ENCODE data around the gene CD300LF. TPM values are rescaled to one million over a fixed set of nuclear protein-coding genes. Genes with fewer than 3 reads are reported as not detected.

The CD300LF gene
- total RNA-seq, 1 experiment from 2014 or later, result 2.4 TPM

DNA sequence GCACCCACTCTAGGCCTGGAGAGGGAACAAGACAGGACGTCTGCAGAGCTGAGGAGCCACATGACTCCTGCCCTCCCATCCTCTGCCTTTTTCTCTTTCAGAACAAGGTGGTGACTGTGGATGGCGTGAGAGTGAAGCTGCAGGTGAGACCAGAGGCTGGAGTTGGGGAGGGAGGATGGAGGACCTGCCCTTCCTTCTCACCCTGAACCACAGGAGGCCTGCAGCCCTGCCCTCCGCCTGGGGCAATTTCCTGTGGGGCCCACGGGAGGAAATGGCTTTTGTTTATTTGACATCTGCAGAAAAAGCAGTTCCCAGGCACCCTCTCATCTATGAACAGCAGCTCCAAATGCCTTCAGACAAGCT lies 29.4 kb upstream of the CD300LF start:
- intact Hi-C loops (cut with micrococcal nuclease; ENCODE audit: unreplicated experiment), result no loop called here

DNA sequence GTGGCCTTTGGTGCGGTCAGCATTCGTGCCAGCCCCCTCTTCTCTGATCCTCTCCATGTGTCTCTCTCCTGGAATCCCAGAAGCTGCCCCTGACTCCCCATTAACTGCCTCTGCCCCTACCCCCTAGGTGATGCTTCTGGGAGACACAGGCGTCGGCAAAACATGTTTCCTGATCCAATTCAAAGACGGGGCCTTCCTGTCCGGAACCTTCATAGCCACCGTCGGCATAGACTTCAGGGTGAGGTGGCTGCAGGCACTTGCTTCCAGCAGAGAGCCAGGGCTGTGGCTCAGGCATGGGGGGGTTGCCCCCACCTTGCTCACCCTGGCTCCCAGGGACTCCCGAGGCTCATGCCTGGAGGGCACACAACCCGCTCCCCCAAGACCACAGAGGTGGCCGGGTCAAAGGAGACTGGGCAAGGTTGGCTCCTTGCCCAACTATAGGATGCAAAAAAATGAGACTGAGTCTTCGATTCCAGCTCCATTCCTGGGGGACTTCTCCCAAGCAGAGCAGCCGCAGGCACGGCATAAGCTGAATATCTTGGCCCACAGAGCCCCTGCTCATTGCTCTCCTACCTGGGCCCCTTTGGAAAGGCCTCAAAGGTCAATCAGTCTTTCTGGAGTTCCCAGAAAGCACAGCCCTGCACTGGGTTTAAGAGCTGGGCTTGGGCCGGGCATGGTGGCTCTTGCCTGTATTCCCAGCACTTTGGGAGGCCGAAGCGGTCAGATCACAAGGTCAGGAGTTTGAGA lies 28.1 kb upstream of the CD300LF start:
- no peak overlapping the region for H3K4me3 ChIP-seq (ENCODE audit: low read depth, low read length)
- Mint-ChIP-seq H3K9me3 (ENCODE audit: unreplicated experiment) (no peaks in the 10 kb centered on the region), H3K27me3 (ENCODE audit: insufficient read depth, unreplicated experiment) (no peaks in the 10 kb centered on the region), H3K4me3 (ENCODE audit: unreplicated experiment) (no peak overlapping the region), H3K27ac (ENCODE audit: unreplicated experiment) (no peak overlapping the region), H3K36me3 (ENCODE audit: insufficient read depth, unreplicated experiment) (peaks cover 11% of the 10 kb centered on the region), H3K4me1 (ENCODE audit: low read depth, unreplicated experiment) (peaks cover 13% of the 10 kb centered on the region)
- CTCF ChIA-PET, result interaction anchor here (1.1 to 1.5 kb wide), 4 partner anchors 19 to 83 kb away, joined by 5 to 7 read pairs (median 6); no protein-coding TSS in a partner anchor
- BruUV-seq (replicated peaks), result no TSS peak
- no peak for TF ChIP-seq CTCF (IDR thresholded peaks at IDR 0.05; ENCODE audit: insufficient read depth in 1 of 2, low read depth in 1 of 2, low read length in 1 of 2, severe bottlenecking in 1 of 2, unreplicated experiment in 1 of 2)
- peaks cover 31% of the 10 kb centered on the region for H3K4me1 ChIP-seq
- DNase-seq, result no peak
- H3K27me3 ChIP-seq (replicated peaks; ENCODE audit: control insufficient read depth, insufficient read depth, low read length), result no peaks in the 10 kb centered on the region
- H3K36me3 ChIP-seq (ENCODE audit: control insufficient read depth, insufficient read depth, low read length), result no peaks in the 10 kb centered on the region
- no peaks in the 10 kb centered on the region for H3K9me3 ChIP-seq
- intact Hi-C loops (cut with micrococcal nuclease; ENCODE audit: unreplicated experiment), result no loop called here
- POLR2A ChIA-PET, result interaction anchor here (0.6 kb wide), 2 partner anchors 30 to 45 kb away, joined by 4 to 6 read pairs; no protein-coding TSS in a partner anchor

More for the DNA sequence above, 29.4 kb upstream of the CD300LF start:
- peaks cover 22% of the 10 kb centered on the region for H3K4me1 Mint-ChIP-seq (ENCODE audit: low read depth, unreplicated experiment)
- no peaks in the 10 kb centered on the region for H3K9me3 Mint-ChIP-seq (ENCODE audit: unreplicated experiment)
- CTCF ChIA-PET, result interaction anchor here (0.9 to 1.5 kb wide), 4 partner anchors 18 to 110 kb away, joined by 3 to 5 read pairs (median 4); partner anchors contain the start of gene NAT9
- POLR2A ChIA-PET, result no interaction called here
- no TSS peak for BruUV-seq (replicated peaks)
- Histone ChIP-seq H3K9me3 (no peaks in the 10 kb centered on the region), H3K36me3 (ENCODE audit: control insufficient read depth, insufficient read depth, low read length) (no peaks in the 10 kb centered on the region), H3K4me3 (ENCODE audit: low read depth, low read length) (no peak overlapping the region), H3K4me1 (peaks cover 39% of the 10 kb centered on the region), H3K27me3 (replicated peaks; ENCODE audit: control insufficient read depth, insufficient read depth, low read length) (no peaks in the 10 kb centered on the region)
- no peaks in the 10 kb centered on the region for H3K27me3 Mint-ChIP-seq (ENCODE audit: insufficient read depth, unreplicated experiment)
- no peak overlapping the region for H3K27ac Mint-ChIP-seq (ENCODE audit: unreplicated experiment)
- DNase-seq, result no peak
- H3K36me3 Mint-ChIP-seq (ENCODE audit: insufficient read depth, unreplicated experiment), result peaks cover 5% of the 10 kb centered on the region
- no peak for TF ChIP-seq CTCF (IDR thresholded peaks at IDR 0.05; ENCODE audit: insufficient read depth in 1 of 2, low read depth in 1 of 2, low read length in 1 of 2, severe bottlenecking in 1 of 2, unreplicated experiment in 1 of 2)
- H3K4me3 Mint-ChIP-seq (ENCODE audit: unreplicated experiment), result no peak overlapping the region

- no peak overlapping the region for H3K27ac Mint-ChIP-seq (ENCODE audit: unreplicated experiment)
- peaks cover 11% of the 10 kb centered on the region for H3K36me3 Mint-ChIP-seq (ENCODE audit: insufficient read depth, unreplicated experiment)
- Histone ChIP-seq H3K4me1 (peaks cover 31% of the 10 kb centered on the region), H3K27me3 (replicated peaks; ENCODE audit: control insufficient read depth, insufficient read depth, low read length) (no peaks in the 10 kb centered on the region), H3K36me3 (ENCODE audit: control insufficient read depth, insufficient read depth, low read length) (no peaks in the 10 kb centered on the region), H3K9me3 (no peaks in the 10 kb centered on the region), H3K4me3 (ENCODE audit: low read depth, low read length) (no peak overlapping the region)
- no peak for TF ChIP-seq CTCF (IDR thresholded peaks at IDR 0.05; ENCODE audit: insufficient read depth in 1 of 2, low read depth in 1 of 2, low read length in 1 of 2, severe bottlenecking in 1 of 2, unreplicated experiment in 1 of 2)
- DNase-seq, result no peak
- H3K27me3 Mint-ChIP-seq (ENCODE audit: insufficient read depth, unreplicated experiment), result no peaks in the 10 kb centered on the region
- ChIA-PET POLR2A (no interaction called here), CTCF (no interaction called here)
- BruUV-seq (replicated peaks), result no TSS peak
- peaks cover 13% of the 10 kb centered on the region for H3K4me1 Mint-ChIP-seq (ENCODE audit: low read depth, unreplicated experiment)
- H3K4me3 Mint-ChIP-seq (ENCODE audit: unreplicated experiment), result no peak overlapping the region
- no peaks in the 10 kb centered on the region for H3K9me3 Mint-ChIP-seq (ENCODE audit: unreplicated experiment)
- intact Hi-C loops (cut with micrococcal nuclease; ENCODE audit: unreplicated experiment), result no loop called here
These were observed 27.4 kb upstream of the CD300LF start for GRCh38 chr17:74740173-74740572.
